Fibroblast of lung (primary cell): ENCODE measurements around the gene KCNAB2.

ENCODE experiments used
- EZH2 ChIP-seq: IDR thresholded peaks from 2 replicates; pipeline ENCODE4 v1.5.1; 2012; ENCODE audit warnings: low read length, control low read depth, mild to moderate bottlenecking; ENCODE audit errors: missing control alignments
- TF ChIP-seq, protein P1 (sequence below), 2 donors: IDR thresholded peaks in 1 of 2; conservative IDR thresholded peaks in 1 of 2; 1 replicate in 1 of 2; 2 replicates in 1 of 2; pipeline ENCODE4 v1.5.1; 2011 to 2012; ENCODE audit warnings: low read length in 2 of 2, control low read depth in 1 of 2, inconsistent platforms in 1 of 2, low read depth in 1 of 2, mild to moderate bottlenecking in 1 of 2

DNA sequence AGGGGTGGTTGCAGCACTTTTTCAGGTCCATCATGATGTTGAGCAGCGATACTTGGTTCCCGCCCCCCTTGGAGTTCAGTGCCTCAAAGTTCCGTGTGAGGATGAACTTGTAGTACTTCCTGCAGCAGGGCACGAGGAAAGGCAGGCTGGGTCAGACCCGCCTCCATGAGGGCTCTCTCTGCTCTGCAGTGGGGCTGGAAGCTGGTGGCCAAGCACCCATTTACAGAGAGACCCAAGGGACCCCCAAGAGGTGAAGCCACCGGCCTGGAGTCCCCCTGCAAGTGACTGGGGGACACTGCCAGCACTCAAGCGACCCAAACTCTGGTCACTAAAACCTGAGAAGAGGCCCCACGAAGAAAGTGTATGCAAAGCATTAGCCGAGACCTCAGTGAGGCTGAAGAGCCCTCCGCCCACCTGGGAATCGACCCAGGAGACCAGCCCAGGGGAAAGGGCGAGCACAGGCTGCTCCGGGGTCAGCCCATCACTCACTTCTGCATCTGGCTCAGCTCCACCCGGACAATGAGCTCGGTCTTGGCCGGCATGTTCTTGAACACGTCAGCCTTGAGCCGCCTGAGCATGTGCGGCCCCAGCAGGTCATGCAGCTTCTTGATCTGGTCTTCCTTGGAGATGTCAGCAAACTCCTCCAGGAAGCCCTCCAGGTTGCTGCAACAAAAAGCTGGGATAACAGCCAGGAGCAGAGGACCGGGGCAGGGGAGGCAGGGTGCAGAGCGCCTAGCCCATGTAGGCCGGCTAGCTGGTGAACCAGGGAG, 89.2 kb downstream of the KCNAB2 start:
- TF ChIP-seq, protein P1, sequence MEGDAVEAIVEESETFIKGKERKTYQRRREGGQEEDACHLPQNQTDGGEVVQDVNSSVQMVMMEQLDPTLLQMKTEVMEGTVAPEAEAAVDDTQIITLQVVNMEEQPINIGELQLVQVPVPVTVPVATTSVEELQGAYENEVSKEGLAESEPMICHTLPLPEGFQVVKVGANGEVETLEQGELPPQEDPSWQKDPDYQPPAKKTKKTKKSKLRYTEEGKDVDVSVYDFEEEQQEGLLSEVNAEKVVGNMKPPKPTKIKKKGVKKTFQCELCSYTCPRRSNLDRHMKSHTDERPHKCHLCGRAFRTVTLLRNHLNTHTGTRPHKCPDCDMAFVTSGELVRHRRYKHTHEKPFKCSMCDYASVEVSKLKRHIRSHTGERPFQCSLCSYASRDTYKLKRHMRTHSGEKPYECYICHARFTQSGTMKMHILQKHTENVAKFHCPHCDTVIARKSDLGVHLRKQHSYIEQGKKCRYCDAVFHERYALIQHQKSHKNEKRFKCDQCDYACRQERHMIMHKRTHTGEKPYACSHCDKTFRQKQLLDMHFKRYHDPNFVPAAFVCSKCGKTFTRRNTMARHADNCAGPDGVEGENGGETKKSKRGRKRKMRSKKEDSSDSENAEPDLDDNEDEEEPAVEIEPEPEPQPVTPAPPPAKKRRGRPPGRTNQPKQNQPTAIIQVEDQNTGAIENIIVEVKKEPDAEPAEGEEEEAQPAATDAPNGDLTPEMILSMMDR (conservative IDR thresholded peaks at IDR 0.05 in 1 of 2, IDR thresholded peaks at IDR 0.05 in 1 of 2; ENCODE audit: low read depth in 1 of 2, low read length in 2 of 2): no peak
- TF ChIP-seq EZH2: no peak
